Tibial nerve (tissue), 4 donors: ENCODE data around the gene SSR4. TPM values are rescaled to one million over a fixed set of nuclear protein-coding genes. Genes with fewer than 3 reads are reported as not detected.

Experiments used
- DNase-seq, 2 donors: peaks; one replicate each; pipeline ENCODE4 v3.0.0-alpha.2; 2019; ENCODE audit warnings: low spot score in 2 of 2
- H3K27ac ChIP-seq, 4 donors: fragments of 200-600 bp; sonication (generic) in 3 of 4; one replicate each; pipeline ENCODE4 v1.5.1; 2017 to 2019; ENCODE audit warnings: mild to moderate bottlenecking in 1 of 4
- H3K27me3 ChIP-seq, 2 donors: fragments of 200-600 bp; sonication (generic) in 1 of 2; one replicate each; pipeline versions ENCODE4 v1.5.1 to v1.6.0; 2017 to 2019
- H3K36me3 ChIP-seq, 3 donors: fragments of 200-600 bp; sonication (generic); one replicate each; pipeline ENCODE4 v1.5.1; 2018 to 2019
- H3K4me1 ChIP-seq, 4 donors: fragments of 200-600 bp; sonication (generic) in 3 of 4; one replicate each; pipeline ENCODE4 v1.5.1; 2017 to 2019
- H3K4me3 ChIP-seq, 4 donors: fragments of 200-600 bp; sonication (generic) in 3 of 4; one replicate each; pipeline ENCODE4 v1.5.1; 2017 to 2019; ENCODE audit warnings: mild to moderate bottlenecking in 1 of 4, moderate library complexity in 1 of 4
- H3K9me3 ChIP-seq, 4 donors: fragments of 200-600 bp; sonication (generic) in 3 of 4; one replicate each; pipeline ENCODE4 v1.5.1; 2017 to 2019
- CTCF ChIP-seq, 5 experiments: fragments of 200-600 bp in 3 of 5; fragments of 450-650 bp in 2 of 5; sonication (generic) in 3 of 5; IDR thresholded peaks; one replicate each; pipeline ENCODE4 v1.5.1; 2016 to 2019; ENCODE audit warnings: antibody characterized with exemption in 5 of 5, mild to moderate bottlenecking in 3 of 5, moderate library complexity in 2 of 5
- EP300 ChIP-seq, 2 donors: sonication (generic); formaldehyde crosslinking; IDR thresholded peaks; one replicate each; pipeline ENCODE4 v1.6.1; 2017; ENCODE audit warnings: antibody characterized with exemption in 2 of 2, mild to moderate bottlenecking in 1 of 2
- POLR2A ChIP-seq, 2 donors: fragments of 450-650 bp; IDR thresholded peaks; one replicate each; pipeline ENCODE4 v1.6.1; 2017; ENCODE audit warnings: antibody characterized with exemption in 2 of 2, mild to moderate bottlenecking in 2 of 2, moderate library complexity in 2 of 2
- WGBS, 2 donors: methylation state at CpG; one replicate each; pipeline ENCODE4 v1.1.5; 2018; 5-methylcytosine and 5-hydroxymethylcytosine counted together
- total RNA-seq, 4 donors: library from RNA; depleted of rRNA; stranded (reverse); fragments of >200 nt; gene quantifications; one replicate each; pipeline ENCODE4 v1.1.0, GENCODE V29; 2016

SSR4 gene
- total RNA-seq, 4 donors from 2014 or later, result 93.6 to 156 (median 131) TPM

GRCh38 chrX:153764786-153765137 is 29.7 kb upstream of the SSR4 start:
- H3K9me3 ChIP-seq, result no peaks in the 10 kb centered on the region
- peak overlapping the region in 3 of 4 donors; percentile 9 to 48 (median 12) for H3K4me3 ChIP-seq
- WGBS, 2 donors, result 49 to 59% methylated on average over 2 to 5 of the region's 7 CpGs
- H3K36me3 ChIP-seq, result no peaks in the 10 kb centered on the region
- no peaks in the 10 kb centered on the region for H3K27me3 ChIP-seq
- peaks cover 0 to 26% (median 2%) of the 10 kb centered on the region in 4 donors for H3K4me1 ChIP-seq
- peak overlapping the region in 3 of 4 donors; percentile 8 to 82 (median 60) for H3K27ac ChIP-seq
- no peak for DNase-seq
- TF ChIP-seq POLR2A (IDR thresholded peaks at IDR 0.05) (no peak), EP300 (IDR thresholded peaks at IDR 0.05) (no peak), CTCF (IDR thresholded peaks at IDR 0.05) (no peak)

- Histone ChIP-seq H3K4me1 (peaks cover 0 to 26% (median 3%) of the 10 kb centered on the region in 4 donors), H3K36me3 (no peaks in the 10 kb centered on the region), H3K9me3 (no peaks in the 10 kb centered on the region), H3K27me3 (no peaks in the 10 kb centered on the region), H3K27ac (peak overlapping the region in 3 of 4 donors; percentile 42 to 86 (median 82)), H3K4me3 (peak overlapping the region; percentile 23 to 48 (median 34))
- no peak for TF ChIP-seq CTCF (IDR thresholded peaks at IDR 0.05)
- TF ChIP-seq POLR2A (IDR thresholded peaks at IDR 0.05), result peak in 1 of 2 donors; percentile 9
- peak in 1 of 2 donors; percentile 79 for TF ChIP-seq EP300 (IDR thresholded peaks at IDR 0.05)
- DNase-seq, result no peak
- WGBS, 2 donors, result 42 to 70% methylated on average over 14 to 23 of the region's 27 CpGs
Measured at GRCh38 chrX:153765138-153766079, 29.1 kb upstream of the SSR4 start.

GRCh38 chrX:153766098-153766817 is 28.2 kb upstream of the SSR4 start:
- Histone ChIP-seq H3K36me3 (no peaks in the 10 kb centered on the region), H3K27me3 (no peaks in the 10 kb centered on the region), H3K9me3 (no peaks in the 10 kb centered on the region), H3K4me1 (peaks cover 0 to 26% (median 3%) of the 10 kb centered on the region in 4 donors), H3K27ac (peak overlapping the region in 3 of 4 donors; percentile 42 to 86 (median 82)), H3K4me3 (peak overlapping the region; percentile 23 to 48 (median 34))
- no peak for DNase-seq
- 31 to 59% methylated on average over 8 to 21 of the region's 21 CpGs for WGBS, 2 donors
- TF ChIP-seq EP300 (IDR thresholded peaks at IDR 0.05) (peak in 1 of 2 donors; percentile 47), POLR2A (IDR thresholded peaks at IDR 0.05) (no peak)

GRCh38 chrX:153766871-153767673 is 27.4 kb upstream of the SSR4 start:
- no peak for TF ChIP-seq POLR2A (IDR thresholded peaks at IDR 0.05)
- TF ChIP-seq EP300 (IDR thresholded peaks at IDR 0.05), result no peak
- Histone ChIP-seq H3K9me3 (no peaks in the 10 kb centered on the region), H3K4me1 (peaks cover 0 to 31% (median 3%) of the 10 kb centered on the region in 4 donors), H3K36me3 (no peaks in the 10 kb centered on the region), H3K4me3 (peak overlapping the region; percentile 9 to 48 (median 24)), H3K27me3 (no peaks in the 10 kb centered on the region), H3K27ac (peak overlapping the region in 3 of 4 donors; percentile 59 to 82 (median 78))
- DNase-seq, result no peak
- 49 to 81% methylated on average over 28 to 45 of the region's 56 CpGs for WGBS, 2 donors

GRCh38 chrX:153767674-153768055 is 26.8 kb upstream of the SSR4 start:
- peak overlapping the region in 1 of 4 donors; percentile 48 for H3K4me3 ChIP-seq
- H3K27ac ChIP-seq, result peak overlapping the region in 2 of 4 donors; percentile 78 to 82
- no peaks in the 10 kb centered on the region for H3K36me3 ChIP-seq
- TF ChIP-seq CTCF (IDR thresholded peaks at IDR 0.05) (no peak), EP300 (IDR thresholded peaks at IDR 0.05) (no peak), POLR2A (IDR thresholded peaks at IDR 0.05) (no peak)
- H3K27me3 ChIP-seq, result no peaks in the 10 kb centered on the region
- peaks cover 0 to 35% (median 3%) of the 10 kb centered on the region in 4 donors for H3K4me1 ChIP-seq
- 57 to 81% methylated on average over 8 to 18 of the region's 20 CpGs for WGBS, 2 donors
- DNase-seq, result no peak
- no peaks in the 10 kb centered on the region for H3K9me3 ChIP-seq
